ENCODE data around the gene DLGAP1.

GRCh38 chr18:4406856-4407255 lies 48.3 kb downstream of the DLGAP1 start:
- TF ChIP-seq YY1 (IDR thresholded peaks at IDR 0.05; ENCODE audit: insufficient read depth, insufficient read length), result no peak
- no peak for TF ChIP-seq ZNF274 (IDR thresholded peaks at IDR 0.05; ENCODE audit: low read depth, low read length)
